ENCODE data around the gene AK2.
"Not testable (repeated sequence)": the region's sequence is repeated elsewhere in the genome, so short reads cannot be mapped to it uniquely, and the experiment has no call there.

The AK2 gene

DNA sequence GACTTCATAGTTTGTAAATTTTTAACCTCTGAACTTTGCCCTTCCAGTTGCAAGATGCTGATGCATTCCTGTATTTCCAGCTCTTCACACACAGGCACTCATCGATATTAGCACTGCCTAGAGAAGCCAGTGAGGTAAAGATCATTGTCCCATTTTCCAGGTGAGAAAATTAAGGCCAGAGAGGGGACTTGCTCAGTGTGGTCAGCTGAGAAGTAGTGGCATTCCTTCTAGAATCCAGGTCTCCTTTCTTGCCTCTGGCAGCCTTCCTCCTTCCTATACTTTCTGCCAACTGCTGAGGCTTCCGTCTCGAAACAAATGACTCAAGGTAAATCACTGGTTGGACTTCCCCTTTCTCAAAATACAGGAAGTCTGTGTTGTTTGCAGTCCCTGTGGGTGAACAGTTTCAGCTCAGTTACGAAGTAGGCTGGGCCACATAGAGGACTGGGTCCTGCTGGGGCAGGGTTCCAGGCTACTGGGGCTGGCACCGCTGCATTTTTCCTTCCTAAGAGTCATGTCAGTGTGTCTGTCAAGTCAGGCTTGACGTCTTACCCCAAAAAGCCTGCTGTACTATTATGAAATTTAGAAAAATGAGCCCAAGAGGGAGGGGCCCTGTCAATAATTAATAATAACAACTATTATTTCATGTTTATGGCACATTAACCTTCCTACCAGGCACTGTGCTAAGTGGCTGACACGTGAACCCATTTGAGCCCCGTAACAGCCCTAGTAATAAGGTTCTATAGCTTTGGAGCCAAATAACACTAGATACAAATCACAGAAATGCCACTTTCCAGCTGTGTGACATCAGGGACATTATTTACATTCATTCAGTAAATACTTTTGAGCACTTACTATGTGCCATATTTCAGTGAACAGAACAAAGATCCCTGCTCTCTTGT, 55.4 kb downstream of the AK2 start:
- Histone ChIP-seq H3K4me3 (ENCODE audit: low read depth, low read length) (no peak overlapping the region), H3K36me3 (no peaks in the 10 kb centered on the region), H3K27me3 (no peaks in the 10 kb centered on the region), H3K9me3 (no peaks in the 10 kb centered on the region), H3K4me1 (no peaks in the 10 kb centered on the region)
- TF ChIP-seq, protein P1, sequence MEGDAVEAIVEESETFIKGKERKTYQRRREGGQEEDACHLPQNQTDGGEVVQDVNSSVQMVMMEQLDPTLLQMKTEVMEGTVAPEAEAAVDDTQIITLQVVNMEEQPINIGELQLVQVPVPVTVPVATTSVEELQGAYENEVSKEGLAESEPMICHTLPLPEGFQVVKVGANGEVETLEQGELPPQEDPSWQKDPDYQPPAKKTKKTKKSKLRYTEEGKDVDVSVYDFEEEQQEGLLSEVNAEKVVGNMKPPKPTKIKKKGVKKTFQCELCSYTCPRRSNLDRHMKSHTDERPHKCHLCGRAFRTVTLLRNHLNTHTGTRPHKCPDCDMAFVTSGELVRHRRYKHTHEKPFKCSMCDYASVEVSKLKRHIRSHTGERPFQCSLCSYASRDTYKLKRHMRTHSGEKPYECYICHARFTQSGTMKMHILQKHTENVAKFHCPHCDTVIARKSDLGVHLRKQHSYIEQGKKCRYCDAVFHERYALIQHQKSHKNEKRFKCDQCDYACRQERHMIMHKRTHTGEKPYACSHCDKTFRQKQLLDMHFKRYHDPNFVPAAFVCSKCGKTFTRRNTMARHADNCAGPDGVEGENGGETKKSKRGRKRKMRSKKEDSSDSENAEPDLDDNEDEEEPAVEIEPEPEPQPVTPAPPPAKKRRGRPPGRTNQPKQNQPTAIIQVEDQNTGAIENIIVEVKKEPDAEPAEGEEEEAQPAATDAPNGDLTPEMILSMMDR (IDR thresholded peaks at IDR 0.05; ENCODE audit: low read depth, low read length): no peak
- DNase-seq: no peak

DNA sequence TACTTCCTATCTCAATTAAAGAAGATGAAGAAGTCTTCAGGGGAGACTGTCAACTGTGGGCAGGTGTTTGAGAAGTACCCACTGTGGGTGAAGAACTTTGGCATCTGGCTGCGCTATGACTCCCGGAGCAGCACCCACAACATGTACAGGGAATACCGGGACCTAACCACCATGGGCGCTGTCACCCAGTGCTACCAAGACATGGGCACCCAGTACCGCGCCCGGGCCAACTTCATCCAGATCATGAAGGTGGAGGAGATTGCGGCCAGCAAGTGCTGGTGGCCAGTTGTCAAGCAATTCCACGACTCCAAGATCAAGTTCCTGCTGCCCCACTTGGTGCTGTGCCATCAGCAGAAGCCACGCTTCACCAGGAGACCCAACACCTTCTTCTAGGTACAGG, 56.6 kb downstream of the AK2 start:
- TF ChIP-seq, protein P1 (IDR thresholded peaks at IDR 0.05; ENCODE audit: low read depth, low read length): no peak
- no peaks in the 10 kb centered on the region for H3K9me3 ChIP-seq
- no peaks in the 10 kb centered on the region for H3K4me1 ChIP-seq

DNA sequence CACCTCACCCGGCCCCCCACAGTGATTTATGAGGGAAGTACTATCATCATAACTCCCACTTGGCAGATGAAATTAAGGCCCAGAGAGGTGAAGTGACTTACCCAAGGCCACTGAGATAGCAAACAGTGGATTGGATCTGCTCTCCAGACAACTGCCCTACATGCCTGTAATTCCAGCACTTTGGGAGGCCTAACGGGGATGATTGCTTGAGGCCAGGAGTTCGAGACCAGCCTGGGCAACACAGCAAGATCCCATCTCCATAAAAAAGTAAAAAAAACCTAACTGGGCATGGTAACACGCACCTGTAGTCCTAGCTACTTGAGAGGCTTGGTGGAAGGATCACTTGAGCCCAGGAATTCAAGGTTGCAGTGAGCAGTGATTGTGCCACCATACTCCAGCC, 57.8 kb downstream of the AK2 start:
- H3K4me3 ChIP-seq (ENCODE audit: low read depth, low read length): no peak overlapping the region
- no peak for DNase-seq
- TF ChIP-seq, protein P1 (IDR thresholded peaks at IDR 0.05; ENCODE audit: low read depth, low read length): no peak
- H3K27me3 ChIP-seq: no peaks in the 10 kb centered on the region
- no peaks in the 10 kb centered on the region for H3K4me1 ChIP-seq
- H3K9me3 ChIP-seq: no peaks in the 10 kb centered on the region
- no peaks in the 10 kb centered on the region for H3K36me3 ChIP-seq

More for the DNA sequence above, 56.6 kb downstream of the AK2 start:
- H3K4me3 ChIP-seq (ENCODE audit: low read depth, low read length): no peak overlapping the region
- H3K27me3 ChIP-seq: no peaks in the 10 kb centered on the region
- no peak for DNase-seq
- no peaks in the 10 kb centered on the region for H3K36me3 ChIP-seq

DNA sequence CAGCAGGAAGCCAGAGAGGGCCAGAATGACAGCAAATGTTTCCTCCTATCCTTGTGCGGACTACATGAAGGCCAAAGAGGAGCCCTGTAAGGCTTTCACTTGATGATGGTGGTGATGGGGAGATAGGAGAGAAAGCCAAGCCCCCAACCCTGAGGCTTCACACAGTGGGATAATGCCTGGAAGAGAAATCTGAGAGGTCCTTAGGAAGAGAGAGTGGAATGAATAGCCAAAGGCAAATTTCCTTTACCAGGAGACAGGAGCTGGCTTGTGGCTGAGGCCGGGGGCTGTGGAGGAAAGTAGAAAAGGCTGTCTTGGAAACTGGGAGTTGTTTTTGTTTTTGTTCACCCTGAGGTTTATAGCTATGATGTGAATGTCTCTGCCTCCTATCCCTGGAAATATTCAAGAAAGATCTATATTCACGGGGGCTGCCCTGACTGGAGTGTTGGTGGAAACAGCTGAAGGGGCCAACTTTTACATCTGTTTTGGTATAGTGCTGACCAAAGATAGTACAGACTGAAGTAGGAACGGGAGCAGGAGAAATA, 59.1 kb downstream of the AK2 start:
- DNase-seq: no peak
- no peaks in the 10 kb centered on the region for H3K9me3 ChIP-seq
- no peaks in the 10 kb centered on the region for H3K4me1 ChIP-seq
- H3K36me3 ChIP-seq: no peaks in the 10 kb centered on the region
- H3K4me3 ChIP-seq (ENCODE audit: low read depth, low read length): no peak overlapping the region
- no peaks in the 10 kb centered on the region for H3K27me3 ChIP-seq
- TF ChIP-seq, protein P1 (IDR thresholded peaks at IDR 0.05; ENCODE audit: low read depth, low read length): no peak

DNA sequence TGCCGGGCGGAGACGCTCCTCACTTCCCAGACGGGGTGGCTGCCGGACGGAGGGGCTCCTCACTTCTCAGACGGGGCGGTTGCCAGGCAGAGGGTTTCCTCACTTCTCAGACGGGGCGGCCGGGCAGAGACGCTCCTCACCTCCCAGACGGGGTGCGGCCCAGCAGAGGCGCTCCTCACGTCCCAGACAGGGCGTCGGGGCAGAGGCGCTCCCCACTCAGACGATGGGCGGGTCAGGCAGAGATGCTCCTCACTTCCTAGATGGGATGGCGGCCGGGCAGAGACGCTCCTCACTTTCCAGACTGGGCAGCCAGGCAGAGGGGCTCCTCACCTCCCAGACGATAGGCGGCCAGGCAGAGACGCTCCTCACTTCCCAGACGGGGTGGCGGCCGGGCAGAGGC, 61.6 kb downstream of the AK2 start:
- not testable (repeated sequence) for H3K9me3 ChIP-seq; H3K4me3 ChIP-seq (ENCODE audit: low read depth, low read length); H3K4me1 ChIP-seq; H3K27me3 ChIP-seq; DNase-seq; H3K36me3 ChIP-seq

DNA sequence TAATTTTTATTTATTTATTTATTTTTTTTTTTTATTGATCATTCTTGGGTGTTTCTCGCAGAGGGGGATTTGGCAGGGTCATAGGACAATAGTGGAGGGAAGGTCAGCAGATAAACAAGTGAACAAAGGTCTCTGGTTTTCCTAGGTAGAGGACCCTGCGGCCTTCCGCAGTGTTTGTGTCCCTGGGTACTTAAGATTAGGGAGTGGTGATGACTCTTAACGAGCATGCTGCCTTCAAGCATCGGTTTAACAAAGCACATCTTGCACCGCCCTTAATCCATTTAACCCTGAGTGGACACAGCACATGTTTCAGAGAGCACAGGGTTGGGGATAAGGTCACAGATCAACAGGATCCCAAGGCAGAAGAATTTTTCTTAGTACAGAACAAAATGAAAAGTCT, 63.2 kb downstream of the AK2 start:
- H3K27me3 ChIP-seq, H3K36me3 ChIP-seq, DNase-seq, H3K9me3 ChIP-seq, H3K4me1 ChIP-seq: not testable (repeated sequence)
- peak overlapping the region; percentile 56 for H3K4me3 ChIP-seq (ENCODE audit: low read depth, low read length)

DNA sequence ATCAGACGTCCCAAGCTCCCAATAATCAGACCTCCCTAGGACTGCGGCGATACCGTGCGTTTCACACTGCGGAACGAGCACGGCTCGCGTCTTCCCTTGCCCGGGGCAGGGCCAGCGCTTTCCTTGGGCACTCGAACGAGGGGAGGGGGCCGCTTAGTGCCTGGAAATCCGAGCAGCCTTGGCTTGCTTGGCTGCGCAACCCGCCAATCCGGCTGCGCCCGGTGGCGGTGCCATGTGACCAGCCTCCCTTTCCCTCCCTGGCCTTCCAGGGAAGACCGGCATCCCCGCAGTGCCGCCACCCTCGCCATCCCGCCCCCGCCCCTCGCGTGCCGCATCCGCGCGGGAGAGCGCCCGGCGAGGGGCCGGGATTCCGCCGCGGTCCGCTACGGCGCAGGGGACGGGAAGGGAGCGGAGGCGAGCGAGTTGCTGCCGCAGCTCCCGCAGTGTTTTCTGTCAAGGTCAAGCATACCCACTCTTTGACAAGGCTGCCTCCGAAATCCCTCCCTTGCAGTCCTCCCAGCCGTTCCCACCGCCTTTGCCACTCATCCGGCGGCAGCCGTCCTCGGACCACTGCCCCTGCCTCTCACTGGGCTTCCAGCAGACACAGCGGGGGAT, 63.8 kb downstream of the AK2 start:
- Histone ChIP-seq H3K4me3 (ENCODE audit: low read depth, low read length) (peak overlapping the region; percentile 56), H3K27me3 (no peaks in the 10 kb centered on the region), H3K36me3 (no peaks in the 10 kb centered on the region), H3K4me1 (no peaks in the 10 kb centered on the region), H3K9me3 (no peaks in the 10 kb centered on the region)
- TF ChIP-seq, protein P1 (IDR thresholded peaks at IDR 0.05; ENCODE audit: low read depth, low read length): no peak
- DNase-seq: peak; percentile 66

Measured in BE2C (cell line).